HG03521 (cell line): ENCODE results near the gene DNAJB12.
A peak's percentile ranks its signal among the peaks of the same experiment; 100 is the strongest.
"Not testable (repeated sequence)": the region's sequence is repeated elsewhere in the genome, so short reads cannot be mapped to it uniquely, and the experiment has no call there.

Experiments
- ATAC-seq: cut with Tn5 transposase; IDR thresholded peaks from one replicate; pipeline ENCODE4 v1.9.1; 2021; ENCODE audit warnings: mild to moderate bottlenecking, moderate library complexity; ENCODE audit not compliant: unreplicated experiment

The DNAJB12 gene

GRCh38 chr10:72353965-72354355 lies 759 bp downstream of the DNAJB12 start:
- peak; percentile 9 for ATAC-seq

- no peak for ATAC-seq
Measured at GRCh38 chr10:72353028-72353964, 1.4 kb downstream of the DNAJB12 start.

DNA sequence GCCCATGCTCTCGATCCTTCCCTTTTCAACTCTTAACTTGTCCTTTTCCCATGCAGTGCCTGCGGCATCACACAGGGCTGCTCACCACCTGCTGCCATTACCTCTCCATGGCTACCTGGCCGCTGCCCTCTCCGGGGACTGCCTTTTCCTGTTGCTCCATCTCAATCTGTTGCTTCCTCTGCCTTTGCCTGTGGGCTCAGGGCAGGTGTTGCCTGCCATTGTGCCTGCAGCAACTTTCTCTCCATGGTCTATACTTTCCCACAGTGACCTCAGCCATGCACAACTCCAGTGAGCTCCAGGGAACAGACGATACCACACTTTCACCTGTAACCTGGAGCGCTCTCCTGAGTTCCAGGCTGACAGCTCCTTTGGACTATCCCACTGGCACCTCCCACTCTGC lies 3.2 kb downstream of the DNAJB12 start:
- ATAC-seq, result no peak

DNA sequence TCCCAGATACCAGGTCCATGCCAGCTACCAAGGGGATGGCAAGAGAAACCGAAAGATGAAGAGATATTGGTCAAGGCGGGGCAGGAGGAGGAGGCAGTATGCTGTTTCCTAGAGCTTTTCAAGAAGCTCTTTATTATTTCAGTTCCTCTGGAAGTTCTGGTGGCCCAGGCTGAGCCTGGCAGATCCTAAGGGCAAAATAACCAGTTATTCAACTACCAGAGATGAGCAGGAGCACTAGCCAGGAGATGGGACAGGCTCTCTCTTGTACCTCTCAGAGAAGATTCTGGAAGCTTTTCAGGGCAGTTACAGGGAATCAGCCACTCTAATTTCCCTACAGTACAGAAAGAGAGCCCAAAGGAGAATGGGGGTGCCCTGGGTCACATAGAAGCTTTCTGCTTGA lies 5.3 kb downstream of the DNAJB12 start:
- no peak for ATAC-seq

GRCh38 chr10:72348282-72348681 lies 6.4 kb downstream of the DNAJB12 start:
- no peak for ATAC-seq

GRCh38 chr10:72346117-72346516 lies 8.6 kb downstream of the DNAJB12 start:
- not testable (repeated sequence) for ATAC-seq

DNA sequence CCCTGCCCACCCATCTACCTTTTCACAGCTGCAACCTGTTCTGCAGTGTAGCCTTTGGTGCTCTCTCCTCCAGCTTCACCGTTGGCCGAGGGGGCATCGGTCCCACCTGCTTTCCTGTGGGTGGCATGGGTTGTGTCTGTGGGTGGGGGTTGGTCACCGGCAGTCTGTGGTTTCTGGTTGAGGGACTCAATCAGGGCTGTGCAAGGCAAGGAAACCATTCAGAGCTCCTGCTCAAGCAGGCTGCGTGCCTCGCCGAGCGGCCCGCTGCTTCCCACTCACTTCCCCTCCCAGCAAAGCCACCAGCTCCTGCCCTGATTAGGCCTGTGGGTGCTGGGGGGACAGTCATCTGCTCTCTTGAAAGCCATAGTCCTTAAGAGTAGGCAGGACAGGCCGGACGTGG lies 9.8 kb downstream of the DNAJB12 start:
- no peak for ATAC-seq

DNA sequence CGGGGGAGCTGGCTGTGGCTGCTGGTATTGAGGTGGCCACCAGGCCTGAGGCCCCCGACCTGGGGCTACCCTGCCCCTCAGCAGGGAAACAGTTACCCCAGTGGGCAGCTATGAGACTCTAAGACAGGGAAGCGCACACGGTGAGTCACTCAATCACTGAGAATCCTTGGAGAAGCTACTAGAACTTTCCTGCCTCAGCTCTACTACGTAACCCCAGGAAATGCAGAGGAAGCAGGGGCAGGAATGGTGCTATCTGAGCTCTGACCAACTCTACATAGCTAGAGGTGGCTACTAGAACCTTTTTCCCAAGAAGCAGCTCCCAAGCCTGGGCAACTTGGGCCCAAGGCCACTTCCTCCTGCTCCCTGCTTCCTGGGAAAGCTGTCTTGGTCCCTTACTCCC lies 11.8 kb downstream of the DNAJB12 start:
- no peak for ATAC-seq

DNA sequence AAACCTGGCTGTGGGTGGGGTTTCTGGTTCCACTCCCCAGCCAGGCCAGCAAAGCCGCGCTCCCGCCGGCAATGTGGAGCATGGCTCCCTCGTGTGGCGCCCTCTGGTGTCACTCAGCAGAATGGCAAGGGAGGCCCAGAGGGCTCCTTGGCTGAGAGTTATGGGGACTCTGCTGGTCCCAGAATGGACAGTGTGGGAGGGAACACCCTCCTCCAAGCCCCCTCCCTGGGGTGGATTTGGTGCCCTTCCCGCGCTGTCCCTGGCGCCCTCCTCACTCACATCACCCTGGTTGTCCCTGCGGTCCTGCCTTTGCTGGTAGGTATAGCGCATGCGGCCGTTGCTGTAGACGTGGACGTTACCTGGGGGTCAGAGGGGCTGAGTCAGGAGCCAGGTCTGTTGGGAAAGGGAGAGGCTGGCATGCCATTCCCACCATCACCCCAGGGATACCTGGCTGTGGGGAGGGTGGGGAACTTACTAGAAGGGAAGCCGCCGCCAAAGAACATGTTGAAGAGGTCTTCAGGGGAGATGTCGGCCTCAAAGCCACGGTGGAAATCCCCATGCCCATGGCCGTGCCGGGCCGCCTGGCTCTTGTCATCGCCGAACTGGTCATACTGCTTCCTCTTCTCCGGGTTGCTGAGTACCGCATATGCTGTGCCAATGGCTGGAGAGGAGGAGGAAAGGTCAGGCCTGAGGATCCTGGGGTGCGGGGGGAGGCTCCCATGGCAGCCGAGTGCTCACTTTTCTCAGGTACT lies 14.0 kb downstream of the DNAJB12 start:
- no peak for ATAC-seq

DNA sequence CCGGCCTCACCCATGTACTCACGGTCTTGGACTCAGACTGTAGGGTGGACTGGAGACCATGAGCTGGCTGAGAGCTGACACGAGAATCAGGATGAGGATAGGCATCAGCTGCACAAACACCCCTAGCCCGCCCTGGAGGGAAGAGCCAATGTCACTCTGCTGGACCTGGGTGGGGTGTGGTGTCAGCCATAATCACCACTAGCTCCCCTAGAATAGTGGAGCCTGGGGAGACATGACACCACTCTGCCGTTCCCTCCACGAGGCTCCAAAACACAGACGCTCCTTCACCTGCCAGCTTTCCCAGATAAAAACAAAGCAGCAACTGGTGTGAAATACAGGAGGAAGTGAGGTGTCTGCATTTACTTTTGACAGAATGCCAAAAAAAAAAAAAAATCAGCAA lies 16.5 kb downstream of the DNAJB12 start:
- no peak for ATAC-seq

DNA sequence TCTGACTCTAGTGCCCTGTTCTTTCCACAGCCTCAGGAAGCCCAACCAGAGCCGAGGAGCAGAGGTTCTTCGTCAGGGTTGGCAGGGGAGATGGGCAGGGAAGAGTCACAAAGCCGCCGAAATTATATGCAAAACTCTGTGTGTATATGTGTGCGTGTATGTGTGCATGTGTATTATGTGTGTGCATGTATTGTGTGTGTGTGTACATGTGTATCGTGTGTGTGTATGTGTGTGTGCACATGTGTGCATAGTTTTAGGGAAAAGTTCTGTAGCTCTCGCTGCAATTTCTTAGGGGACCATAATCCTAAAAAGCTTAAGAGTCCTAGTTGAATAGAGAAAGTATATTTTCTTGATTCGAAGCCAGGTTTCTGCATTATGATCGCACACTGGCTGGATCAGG lies 17.0 kb downstream of the DNAJB12 start:
- ATAC-seq, result no peak

DNA sequence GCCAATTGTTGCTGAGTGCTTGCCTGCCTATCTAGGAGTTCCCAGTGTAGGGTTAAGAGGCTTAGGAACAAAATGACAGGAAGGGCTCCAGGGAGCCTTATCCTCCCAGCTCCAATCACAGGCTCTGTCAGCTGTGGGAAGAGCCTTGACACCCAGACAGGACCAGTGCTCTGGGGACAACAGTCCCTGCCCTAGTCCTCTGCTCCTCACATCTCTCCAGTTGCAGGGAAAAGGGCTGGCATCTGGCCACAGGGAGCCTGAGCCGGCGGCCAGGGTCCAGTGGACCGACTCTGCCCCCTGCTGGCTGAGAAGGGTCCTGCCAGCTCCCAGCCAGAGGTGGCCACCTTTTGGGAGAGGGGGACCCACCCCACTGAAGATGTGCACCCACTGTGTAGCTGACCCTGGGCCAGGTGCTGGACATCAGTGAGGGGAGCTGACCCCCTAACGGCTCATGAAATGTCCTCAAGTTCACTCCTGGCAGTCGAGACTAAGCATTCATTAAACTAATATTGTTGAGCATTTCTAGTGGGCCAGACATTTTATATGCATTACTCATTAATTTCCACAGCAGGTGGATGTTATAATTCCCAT lies 17.6 kb downstream of the DNAJB12 start:
- ATAC-seq, result no peak

GRCh38 chr10:72336259-72337038 lies 18.3 kb downstream of the DNAJB12 start:
- ATAC-seq, result no peak

- ATAC-seq, result peak; percentile 36
Measured at GRCh38 chr10:72335394-72336258, 19.1 kb downstream of the DNAJB12 start.

GRCh38 chr10:72334825-72335393 lies 19.8 kb downstream of the DNAJB12 start:
- ATAC-seq, result peak; percentile 57

DNA sequence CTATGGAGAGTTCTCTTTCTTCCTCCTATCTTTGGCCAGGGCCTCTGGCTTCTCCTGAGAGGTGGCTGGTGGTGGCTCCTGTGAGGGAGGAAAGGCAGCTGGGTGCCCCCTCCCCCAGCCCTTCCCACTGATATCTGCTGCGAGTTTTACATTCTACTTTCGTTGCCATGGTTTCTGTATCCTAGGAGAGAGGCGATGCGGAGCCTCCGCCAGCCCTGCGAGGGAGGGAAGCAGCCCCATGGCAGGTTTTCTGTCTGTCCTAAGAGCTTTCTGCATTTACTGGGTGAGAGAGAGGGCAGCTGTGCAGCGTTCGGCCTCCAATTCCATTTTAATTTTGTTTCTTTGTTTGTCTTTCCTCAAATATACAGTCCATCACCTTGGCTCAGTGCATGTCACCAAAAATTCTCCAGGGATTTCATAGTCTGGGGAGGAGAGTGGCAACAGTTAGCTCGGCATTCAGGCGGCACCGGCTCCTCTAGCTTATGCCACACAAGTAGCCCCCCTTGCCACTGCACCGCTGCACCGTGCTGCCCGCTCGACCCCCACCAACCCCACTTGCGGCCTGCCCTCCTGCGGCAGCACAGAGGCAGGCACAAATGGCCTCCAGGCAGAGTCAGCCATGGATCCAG lies 20.4 kb downstream of the DNAJB12 start:
- no peak for ATAC-seq

GRCh38 chr10:72333112-72334015 lies 21.4 kb downstream of the DNAJB12 start:
- ATAC-seq, result no peak
